Lower leg skin (tissue), 3 donors: Measurements from ENCODE around the gene KCNC1.

Experiments used
- CTCF ChIP-seq, 3 donors: fragments of 450-650 bp; IDR thresholded peaks; one replicate each; pipeline ENCODE4 v1.5.1; 2016; ENCODE audit warnings: antibody characterized with exemption in 3 of 3, mild to moderate bottlenecking in 3 of 3, moderate library complexity in 2 of 3
- POLR2A ChIP-seq, 2 donors: fragments of 450-650 bp; IDR thresholded peaks; one replicate each; pipeline ENCODE4 v1.6.1; 2016 to 2017; ENCODE audit warnings: antibody characterized with exemption in 2 of 2, mild to moderate bottlenecking in 1 of 2, moderate library complexity in 1 of 2

- TF ChIP-seq CTCF (IDR thresholded peaks at IDR 0.05), result no peak
- TF ChIP-seq POLR2A (IDR thresholded peaks at IDR 0.05), result no peak
Measured at GRCh38 chr11:17771415-17771814, 36.8 kb downstream of the KCNC1 start.
